HG02885 (cell line): Measurements from ENCODE around the gene TELO2.
A peak's percentile ranks its signal among the peaks of the same experiment; 100 is the strongest.
"Not testable (repeated sequence)": the region's sequence is repeated elsewhere in the genome, so short reads cannot be mapped to it uniquely, and the experiment has no call there.

Source experiments
- ATAC-seq: cut with Tn5 transposase; IDR thresholded peaks from one replicate; pipeline ENCODE4 v1.9.1; 2021; ENCODE audit warnings: mild to moderate bottlenecking; ENCODE audit not compliant: unreplicated experiment, poor library complexity

TELO2 gene

DNA sequence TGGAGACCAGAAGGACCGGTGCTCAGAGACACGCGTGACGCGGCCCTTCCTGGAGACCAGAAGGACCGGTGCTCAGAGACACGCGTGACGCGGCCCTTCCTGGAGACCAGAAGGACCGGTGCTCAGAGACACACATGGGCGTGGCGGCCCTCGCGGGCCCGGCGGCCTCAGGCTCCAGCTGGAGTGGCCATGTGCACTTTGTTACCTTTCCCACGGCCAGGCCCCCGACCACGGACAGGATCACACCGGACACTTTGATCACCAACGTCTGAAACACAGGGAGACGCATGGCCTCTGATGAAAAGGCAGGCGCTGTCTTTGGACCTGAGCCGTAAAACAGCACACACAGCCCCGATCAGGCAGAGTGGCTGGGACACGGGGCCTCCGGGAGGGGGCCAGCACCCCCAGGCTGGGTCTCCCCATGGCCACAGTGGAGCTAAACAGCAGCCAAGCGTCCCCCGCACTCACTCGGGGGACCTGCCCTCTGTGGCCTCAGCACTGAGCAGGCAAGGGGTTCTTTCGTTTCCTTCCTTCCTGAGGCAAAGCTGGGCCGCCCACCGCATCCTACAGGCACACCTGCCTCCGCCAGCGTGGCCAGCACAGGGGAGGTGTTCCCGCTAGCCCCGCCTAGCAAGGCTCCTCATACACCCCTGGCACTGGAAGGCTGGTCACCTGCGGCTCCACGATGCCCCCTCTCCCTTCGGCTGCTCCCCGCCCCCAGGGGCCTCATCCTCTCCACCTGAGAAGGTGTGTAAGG lies 35.5 kb upstream of the TELO2 start:
- no peak for ATAC-seq

DNA sequence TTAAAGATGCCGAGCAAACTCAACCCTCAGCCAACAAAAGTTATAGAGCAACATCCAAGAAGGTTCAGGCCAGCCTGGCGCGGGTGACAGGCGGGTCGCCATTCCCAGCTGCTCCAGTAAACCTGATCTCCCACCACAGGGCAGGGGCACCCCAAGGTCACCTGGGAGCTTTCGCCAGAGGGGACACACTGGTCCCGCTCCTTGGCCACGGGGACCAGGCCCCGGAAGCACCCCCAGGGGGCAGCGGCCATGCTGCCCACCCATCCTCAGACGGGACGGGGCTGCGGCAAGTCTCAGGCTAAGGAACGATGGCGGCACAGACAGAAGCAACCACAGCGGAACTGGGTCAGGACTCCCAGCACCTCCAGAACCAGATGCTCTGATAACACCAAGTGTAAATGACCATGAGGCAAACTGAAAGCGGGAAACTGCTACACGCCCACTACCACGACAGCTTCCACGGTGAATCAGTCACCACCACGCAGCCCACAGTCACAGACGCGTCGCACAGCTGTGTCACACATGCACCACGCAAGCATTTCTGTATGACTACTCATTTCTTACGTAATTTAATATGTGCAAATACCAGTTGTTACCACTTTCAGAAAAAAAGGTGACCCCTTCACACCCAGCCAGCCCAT lies 34.7 kb upstream of the TELO2 start:
- ATAC-seq = no peak

DNA sequence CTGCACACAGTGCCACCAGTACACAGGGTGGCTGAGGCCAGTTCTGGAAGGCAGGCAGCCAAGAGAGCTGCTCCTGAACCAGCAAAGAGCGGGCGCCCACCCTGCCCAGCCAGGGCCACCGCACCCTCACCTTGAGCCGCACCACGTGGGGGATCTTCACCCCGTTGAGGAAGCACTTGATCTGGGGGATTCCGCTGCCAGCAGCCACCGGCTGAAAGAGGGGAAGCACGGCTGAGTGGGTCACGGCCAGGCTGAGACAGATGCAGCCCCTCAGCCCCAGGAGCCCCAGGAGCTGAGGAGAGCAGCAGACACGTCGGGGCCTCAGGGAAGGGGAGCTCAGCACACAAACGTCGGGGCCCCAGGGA lies 34.2 kb upstream of the TELO2 start:
- no peak for ATAC-seq

DNA sequence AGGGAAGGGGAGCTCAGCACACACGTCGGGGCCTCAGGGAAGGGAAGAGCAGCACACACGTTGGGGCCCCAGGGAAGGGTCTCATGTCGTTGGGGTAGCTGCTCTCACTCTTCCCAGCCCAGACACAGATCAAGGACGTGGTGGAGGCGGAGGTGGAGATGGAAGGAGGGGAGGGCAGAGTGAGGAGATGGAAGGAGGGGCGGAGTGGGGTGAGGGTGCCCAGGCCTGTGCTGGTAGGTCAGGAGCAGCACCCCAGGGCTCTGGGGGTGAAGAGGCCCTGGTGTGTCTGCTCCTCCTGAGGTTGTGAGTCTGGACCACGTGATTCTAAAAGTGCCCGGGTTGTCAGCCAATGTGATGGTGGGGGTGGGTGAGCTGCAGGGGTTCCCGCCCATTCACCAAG lies 33.2 kb upstream of the TELO2 start:
- no peak for ATAC-seq

DNA sequence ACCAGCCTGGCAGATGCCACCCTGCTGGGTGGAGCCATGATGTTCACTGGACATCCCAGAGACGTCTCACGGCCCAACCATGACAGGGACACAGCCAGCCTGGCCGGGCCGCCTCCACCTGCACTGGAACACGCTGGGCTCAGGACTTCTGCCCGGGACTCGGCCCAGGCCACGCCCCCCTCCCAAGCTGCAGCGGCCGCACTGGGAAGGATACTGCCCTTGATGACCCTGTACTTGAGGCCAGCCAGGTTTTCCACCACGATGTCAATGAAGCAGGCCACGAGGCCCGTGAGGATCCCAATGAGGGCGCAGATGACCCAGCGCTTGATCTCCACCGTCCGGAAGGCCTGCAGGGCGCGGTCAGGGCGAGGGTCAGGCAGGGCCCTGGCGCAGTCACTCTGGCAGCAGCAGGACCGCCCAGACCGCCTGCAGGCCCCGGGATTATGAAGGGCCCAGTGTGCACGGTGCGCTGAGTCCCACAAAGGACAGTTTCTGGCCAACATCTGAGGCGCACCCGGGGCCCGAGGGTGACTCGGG lies 32.5 kb upstream of the TELO2 start:
- no peak for ATAC-seq

DNA sequence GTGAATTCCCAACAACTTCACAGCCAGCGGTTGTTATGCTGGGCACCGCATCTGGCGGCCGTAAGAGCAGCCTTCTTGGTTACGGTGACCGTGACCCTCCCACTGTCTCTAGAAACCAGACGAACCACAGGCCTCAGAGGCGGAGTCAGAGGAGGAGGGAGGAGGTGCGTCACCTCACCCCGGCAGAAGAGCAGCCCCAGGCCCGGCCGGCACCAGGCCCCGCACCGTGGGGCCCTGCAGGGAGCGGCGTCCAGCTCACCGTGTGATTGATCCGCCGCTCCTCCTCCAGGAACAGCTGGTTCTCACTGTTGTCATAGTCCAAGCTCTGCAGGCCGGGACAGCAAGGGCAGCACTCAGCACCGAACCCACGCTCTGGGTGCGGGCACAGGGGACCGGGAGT lies 32.0 kb upstream of the TELO2 start:
- no peak for ATAC-seq

DNA sequence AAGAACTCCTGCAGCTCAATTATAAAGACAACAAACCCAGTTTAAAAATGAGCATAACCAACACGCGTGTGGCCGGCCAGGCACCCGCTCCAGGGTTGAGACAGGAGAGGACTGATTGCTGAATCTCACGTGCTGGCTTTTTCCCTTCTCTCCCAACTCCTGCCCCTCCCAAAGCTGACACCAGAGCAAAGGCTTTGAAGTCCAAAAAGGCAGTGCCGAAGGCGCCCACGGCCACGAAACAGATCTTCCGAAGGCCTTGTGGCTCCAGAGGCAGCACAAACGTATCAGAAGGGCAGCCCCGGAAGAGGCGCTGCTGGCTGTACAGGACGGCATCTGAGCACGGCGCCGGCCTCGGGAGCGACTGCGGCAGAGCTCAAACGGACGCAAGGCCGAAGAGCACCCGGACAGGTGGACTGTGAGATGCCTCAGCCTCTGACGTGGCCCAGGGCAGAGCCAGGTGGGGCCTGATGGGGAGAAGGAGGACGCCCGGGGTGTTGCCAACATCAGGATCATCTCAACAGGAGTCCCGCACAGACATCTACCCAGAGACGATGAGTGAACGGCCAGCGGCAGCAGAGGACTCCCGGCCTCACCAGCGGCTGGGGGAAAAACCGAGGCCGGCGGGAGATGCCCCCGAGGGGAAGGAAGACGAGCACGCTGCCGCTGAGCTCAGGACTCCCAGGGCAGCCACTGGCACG lies 28.8 kb upstream of the TELO2 start:
- no peak for ATAC-seq

DNA sequence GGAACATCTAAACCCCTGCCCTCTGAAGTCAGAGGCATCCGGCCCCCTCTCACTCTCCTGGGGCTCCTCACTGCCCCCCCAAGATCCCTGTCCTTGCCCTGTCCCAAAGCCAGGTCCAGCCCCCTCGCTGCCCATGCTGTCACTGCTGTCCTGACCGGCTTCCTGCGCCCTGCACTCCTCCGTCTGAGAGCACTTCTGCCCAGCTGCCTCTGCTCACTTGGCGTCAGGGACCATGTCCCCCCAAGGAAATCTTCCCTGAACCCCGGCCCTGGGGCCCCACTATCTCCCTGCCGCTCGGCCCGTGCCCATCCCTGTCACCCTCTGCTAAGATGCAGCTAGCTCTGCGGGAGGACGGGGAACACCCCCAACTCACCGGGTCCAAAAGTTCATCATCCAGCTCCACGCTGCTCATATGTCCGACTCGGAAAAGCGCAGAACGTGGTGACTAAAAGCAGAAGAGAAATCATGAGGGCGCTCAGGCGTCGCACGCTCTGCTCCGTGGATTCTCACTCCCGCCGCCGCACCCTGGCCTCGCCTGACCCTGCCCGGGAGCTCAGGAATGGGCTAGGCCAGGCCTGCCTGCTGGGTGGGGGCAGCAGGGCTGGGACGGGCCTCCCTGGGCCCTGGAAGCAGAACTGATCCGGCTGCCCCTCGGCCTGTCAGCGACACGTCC lies 28.1 kb upstream of the TELO2 start:
- ATAC-seq = no peak

DNA sequence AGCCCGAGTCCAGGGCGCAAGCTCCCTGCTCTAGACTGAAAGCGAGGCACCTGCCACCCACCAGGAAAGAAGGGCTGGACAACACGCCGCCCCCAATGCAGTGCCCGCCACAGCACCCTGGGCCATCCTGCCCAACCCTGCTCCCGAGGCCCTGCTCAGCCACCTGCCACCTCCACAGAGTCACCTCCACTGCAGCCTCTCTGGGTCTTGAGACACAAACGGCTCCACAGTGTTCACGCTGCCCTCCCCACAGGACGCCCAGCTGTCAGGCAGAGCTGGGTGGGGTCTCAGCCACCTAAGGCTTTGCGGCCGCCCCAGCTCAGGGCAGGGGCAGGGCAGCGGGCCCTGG lies 27.6 kb upstream of the TELO2 start:
- no peak for ATAC-seq

DNA sequence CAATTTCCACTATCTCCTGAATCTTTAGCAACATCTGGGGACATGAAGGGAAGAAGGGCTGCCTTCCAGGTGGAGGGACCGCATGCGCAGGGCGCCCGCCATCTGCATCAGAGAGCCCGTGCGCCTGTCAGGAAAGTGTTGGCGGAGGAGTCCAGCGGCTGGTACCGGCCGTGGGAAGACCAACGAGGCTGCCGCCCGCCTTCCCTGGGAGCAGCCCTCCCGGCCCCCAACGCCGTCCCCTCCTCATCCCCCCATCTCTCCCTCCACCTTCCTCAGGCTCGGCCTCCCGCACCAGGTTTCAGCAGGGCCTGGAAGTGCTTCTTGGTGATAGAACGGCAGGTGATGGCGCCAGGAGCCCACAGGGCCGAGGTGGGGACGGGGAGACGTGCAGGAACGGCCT lies 27.1 kb upstream of the TELO2 start:
- no peak for ATAC-seq

DNA sequence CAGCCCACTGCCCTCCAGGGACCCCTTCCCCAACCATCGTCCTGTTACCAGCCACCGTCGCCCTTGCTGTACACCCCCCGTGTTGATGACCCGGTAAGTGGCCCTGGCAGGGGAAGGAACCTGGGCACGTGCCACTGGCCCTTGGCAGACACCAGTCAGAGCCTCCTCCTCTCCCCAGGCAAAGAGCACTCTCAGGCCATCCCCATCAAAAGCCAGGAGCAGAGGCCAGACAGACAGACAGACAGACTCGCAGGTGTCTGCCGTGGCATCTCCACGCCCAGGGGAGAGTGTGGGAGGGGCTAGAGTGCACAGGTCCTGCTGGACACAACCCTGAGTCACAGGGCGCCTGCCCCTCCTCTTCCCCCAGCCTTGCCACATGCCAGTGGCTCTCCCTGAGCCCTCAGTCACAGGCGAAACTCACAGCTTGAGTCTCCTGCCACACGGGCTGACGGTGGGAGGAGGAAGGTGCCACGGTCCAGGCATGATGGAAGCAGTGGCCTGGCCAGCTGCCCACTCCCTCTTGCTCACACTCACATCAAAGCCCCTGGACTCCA lies 26.1 kb upstream of the TELO2 start:
- no peak for ATAC-seq

DNA sequence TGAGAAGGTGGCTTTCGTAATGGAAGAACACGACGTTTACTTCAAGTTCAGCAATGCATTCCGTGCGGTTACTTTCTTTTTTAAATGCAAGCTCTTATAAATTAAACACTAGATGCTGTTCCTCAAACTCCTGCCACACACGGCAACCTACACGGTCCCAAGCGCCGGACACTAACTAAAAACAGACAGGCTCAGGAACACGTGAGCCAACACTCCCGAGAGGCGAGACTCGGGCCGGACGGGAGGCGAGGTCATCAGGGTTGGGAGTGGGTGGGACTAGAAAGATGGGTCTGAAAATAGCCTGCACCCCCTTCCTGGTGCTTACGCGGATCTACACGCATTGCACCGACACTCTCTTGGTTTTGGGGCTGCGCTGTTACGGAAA lies 24.7 kb upstream of the TELO2 start:
- no peak for ATAC-seq

DNA sequence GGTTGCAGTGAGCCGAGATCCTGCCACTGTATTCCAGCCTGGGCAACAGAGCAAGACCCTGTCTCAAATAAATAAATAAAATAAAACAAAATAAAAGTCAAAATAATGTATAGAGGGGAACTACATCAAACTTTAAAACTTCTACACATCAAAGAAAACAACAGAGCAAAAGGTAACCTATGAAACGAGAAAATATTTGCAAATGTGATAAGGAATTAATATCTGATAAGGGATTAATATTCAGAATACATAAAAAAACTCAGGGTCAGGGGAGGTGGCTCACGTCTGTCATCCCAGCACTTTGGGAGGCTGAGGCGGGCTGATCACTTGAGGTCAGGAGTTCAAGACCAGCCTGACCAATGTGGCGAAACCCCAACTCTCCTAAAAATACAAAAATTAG lies 24.0 kb upstream of the TELO2 start:
- ATAC-seq = not testable (repeated sequence)

DNA sequence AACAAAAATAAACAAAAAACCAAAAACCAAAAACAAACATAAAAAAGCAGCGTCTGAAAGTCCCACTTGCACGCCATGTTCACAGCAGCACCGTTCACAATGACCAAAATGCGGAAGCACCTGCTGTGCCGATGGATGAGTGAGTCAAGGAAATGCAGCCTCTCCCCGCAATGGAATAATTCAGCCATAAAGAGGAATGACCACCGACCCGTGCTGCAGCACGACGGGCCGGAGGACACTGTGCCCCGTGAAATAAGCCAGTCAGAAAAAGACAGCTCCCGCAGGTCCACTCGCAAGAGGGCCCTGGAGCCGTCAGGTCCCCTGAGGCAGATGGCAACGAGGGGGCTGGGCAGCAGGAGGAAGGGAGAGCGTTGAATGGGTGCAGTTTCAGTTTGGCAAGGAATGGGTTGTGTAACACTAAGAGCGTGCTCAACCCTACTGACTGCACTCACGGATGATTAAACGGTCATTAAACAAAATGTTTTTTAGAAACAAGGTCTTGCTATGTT lies 23.4 kb upstream of the TELO2 start:
- no peak for ATAC-seq

DNA sequence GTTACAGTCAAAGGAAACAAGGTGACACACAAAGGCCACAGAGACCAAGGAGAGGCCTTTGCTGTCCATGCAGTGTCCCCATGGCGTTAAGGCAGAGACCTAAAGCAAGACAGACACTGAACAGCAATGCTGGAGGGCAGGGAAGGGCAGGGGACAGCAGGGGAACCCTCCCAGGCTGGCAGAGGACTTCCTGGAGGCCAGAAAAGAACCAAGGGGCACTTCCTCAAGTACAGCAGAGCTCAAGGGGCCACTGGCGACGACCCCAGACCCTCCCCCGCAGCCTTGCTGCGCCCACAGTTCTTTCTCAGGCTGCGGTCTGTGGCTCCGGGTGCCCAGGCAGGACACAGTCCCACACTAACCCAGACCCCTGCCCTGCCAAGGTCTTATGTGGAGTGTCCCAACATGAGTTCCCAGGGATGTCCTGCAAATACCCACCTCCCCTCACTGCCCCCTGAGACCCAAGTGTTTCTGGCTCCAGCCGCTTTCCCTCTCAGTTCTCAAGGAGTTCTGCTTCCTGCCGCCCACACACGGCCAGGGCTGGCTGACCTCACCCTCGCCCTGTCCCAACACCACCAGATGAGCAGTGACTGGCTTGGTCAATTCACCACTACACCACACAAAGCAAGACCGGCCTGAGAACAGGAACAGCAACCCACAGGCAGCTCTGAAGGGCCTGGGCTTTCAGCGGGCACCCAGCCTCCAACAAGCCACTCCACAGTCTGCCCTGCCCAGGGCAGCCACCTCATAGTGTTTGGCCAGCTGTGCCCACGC lies 22.5 kb upstream of the TELO2 start:
- no peak for ATAC-seq

DNA sequence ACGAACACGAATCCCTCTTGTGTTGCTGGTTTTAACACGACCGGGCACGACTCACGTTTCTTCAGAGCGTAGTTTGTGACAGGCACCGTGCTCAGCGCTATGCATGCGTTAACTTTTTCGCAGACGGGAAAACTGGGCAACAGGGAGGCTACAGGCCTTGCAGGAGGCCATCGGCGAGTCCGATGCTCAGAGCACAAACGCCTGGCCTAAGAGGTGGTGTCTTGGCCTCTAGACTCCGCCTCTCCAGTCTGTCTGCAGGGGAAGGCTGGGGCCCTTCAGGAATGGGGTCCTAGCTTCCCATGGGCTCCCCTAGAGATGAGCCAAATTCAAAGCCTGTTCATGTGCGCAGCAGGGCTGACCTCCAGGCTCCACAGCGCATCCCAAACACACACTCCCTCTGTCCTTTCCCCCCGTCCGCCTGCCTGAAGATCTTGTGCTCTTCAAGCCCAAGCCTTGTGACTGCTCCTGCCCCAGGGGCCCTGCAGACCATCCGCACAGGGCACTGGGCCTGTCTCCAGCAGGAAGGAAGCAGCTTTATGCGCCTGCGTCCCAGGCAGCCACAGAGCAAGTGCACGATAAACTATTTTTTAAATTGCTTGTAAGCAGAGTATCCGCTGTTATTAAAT lies 21.5 kb upstream of the TELO2 start:
- ATAC-seq = no peak

DNA sequence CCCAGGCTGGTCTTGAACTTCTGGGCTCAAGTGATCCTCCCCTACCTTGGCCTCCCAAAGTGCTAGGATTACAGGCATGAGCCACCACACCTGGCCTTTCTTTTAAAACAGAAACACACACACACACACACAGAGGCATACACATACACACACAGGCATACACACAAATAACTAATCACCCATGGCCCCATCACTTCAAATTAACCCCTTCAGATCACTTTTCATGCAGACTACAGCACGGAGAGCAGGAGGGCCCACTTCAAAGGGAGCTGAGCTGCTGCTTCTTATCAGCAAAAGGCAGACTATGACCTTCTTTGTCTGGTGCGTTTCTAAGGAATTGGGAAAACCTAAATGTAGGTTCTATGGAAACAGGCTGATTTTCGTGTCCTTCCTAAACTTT lies 20.2 kb upstream of the TELO2 start:
- no peak for ATAC-seq

DNA sequence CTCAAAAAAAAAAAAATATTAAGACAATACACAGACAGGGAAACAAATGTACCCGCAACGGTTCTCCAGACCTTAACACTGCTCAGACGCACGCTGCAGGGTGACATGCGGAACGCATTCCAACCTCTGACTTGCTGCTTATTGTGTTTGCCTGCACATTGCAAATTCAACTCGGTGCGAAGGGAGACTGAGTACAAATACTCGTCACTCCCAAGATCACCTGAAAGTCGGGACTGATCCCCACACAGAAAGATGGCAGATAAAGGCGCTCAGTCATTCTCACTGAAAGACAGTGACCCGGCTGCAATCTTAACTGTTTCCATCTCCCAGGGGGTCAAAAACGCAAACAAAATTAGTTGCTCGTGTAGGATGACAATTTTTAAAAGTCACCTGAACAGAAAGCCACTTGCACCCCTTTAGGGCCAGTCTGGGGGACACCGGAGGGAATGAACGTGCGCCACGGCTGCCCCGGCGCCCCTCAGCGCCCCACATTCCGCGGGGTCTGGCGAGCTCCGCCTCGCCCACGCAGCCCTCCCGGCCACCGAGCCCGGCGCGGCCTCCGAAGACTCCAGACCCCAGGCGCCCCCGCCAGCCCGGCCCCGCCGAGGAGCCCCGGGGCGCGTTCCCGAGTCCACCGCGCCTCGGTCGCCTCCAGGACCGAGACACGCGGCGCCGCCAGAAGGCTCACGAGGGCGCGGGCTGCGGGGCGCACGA lies 18.9 kb upstream of the TELO2 start:
- peak; percentile 21 for ATAC-seq
